Nephron progenitor cell (in vitro differentiated cells): Measurements from ENCODE around the gene OR52N4.
A peak's percentile ranks its signal among the peaks of the same experiment; 100 is the strongest.

Experiments
- DNase-seq: peaks from one replicate; pipeline ENCODE4 v3.0.0; 2021
- H3K27ac Mint-ChIP-seq: 2 replicates; pipeline ENCODE4 v1.8.0; 2021; ENCODE audit warnings: mild to moderate bottlenecking, moderate library complexity, mixed read lengths
- H3K27me3 Mint-ChIP-seq: 2 replicates; pipeline ENCODE4 v1.8.0; 2021; ENCODE audit warnings: mild to moderate bottlenecking, low read depth, mixed read lengths; ENCODE audit not compliant: poor library complexity
- H3K36me3 Mint-ChIP-seq: 2 replicates; pipeline ENCODE4 v1.8.0; 2021; ENCODE audit warnings: low read depth, mixed read lengths
- H3K4me1 Mint-ChIP-seq: 2 replicates; pipeline ENCODE4 v1.8.0; 2021; ENCODE audit warnings: mixed read lengths
- H3K4me3 Mint-ChIP-seq: 2 replicates; pipeline ENCODE4 v1.8.0; 2021; ENCODE audit warnings: mild to moderate bottlenecking, moderate library complexity, mixed read lengths
- H3K9me3 Mint-ChIP-seq: 2 replicates; pipeline ENCODE4 v1.8.0; 2021; ENCODE audit warnings: mild to moderate bottlenecking, moderate library complexity, mixed read lengths
- TF ChIP-seq, protein P1 (sequence below): fragments of 200-600 bp; sonication (generic); IDR thresholded peaks from 2 replicates; pipeline ENCODE4 v1.5.0; 2021; ENCODE audit warnings: antibody characterized with exemption

OR52N4 gene

DNA sequence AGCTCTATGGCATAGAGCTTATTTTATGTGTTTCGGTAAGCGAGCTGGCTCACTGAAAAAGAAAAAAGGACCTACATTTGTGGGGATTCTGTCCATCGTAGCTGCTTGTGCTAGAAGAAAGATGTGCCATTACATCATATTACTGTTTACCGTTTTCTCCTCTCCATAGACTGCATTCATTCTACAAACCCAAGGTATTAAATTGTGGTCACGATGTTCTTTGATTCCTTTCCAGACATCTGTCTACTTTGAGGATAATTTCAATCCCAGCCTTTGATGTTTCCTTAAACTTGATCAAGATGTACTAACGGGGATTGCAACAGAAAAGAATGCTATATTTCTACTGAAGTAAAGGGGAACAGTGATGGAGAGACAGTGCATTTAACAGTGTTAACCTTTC lies 42.5 kb downstream of the OR52N4 start:
- Mint-ChIP-seq H3K36me3 (no peaks in the 10 kb centered on the region), H3K4me3 (no peak overlapping the region), H3K9me3 (no peaks in the 10 kb centered on the region), H3K27me3 (peaks cover 4% of the 10 kb centered on the region), H3K27ac (no peak overlapping the region), H3K4me1 (no peaks in the 10 kb centered on the region)
- DNase-seq = no peak
- TF ChIP-seq, protein P1, sequence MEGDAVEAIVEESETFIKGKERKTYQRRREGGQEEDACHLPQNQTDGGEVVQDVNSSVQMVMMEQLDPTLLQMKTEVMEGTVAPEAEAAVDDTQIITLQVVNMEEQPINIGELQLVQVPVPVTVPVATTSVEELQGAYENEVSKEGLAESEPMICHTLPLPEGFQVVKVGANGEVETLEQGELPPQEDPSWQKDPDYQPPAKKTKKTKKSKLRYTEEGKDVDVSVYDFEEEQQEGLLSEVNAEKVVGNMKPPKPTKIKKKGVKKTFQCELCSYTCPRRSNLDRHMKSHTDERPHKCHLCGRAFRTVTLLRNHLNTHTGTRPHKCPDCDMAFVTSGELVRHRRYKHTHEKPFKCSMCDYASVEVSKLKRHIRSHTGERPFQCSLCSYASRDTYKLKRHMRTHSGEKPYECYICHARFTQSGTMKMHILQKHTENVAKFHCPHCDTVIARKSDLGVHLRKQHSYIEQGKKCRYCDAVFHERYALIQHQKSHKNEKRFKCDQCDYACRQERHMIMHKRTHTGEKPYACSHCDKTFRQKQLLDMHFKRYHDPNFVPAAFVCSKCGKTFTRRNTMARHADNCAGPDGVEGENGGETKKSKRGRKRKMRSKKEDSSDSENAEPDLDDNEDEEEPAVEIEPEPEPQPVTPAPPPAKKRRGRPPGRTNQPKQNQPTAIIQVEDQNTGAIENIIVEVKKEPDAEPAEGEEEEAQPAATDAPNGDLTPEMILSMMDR = no peak

- no peaks in the 10 kb centered on the region for H3K36me3 Mint-ChIP-seq
- DNase-seq = no peak
- peaks cover 16% of the 10 kb centered on the region for H3K9me3 Mint-ChIP-seq
- TF ChIP-seq, protein P1 = no peak
- peaks cover 9% of the 10 kb centered on the region for H3K27me3 Mint-ChIP-seq
- peaks cover 19% of the 10 kb centered on the region for H3K4me1 Mint-ChIP-seq
- no peak overlapping the region for H3K4me3 Mint-ChIP-seq
- H3K27ac Mint-ChIP-seq = peak overlapping the region; percentile 43
Measured at GRCh38 chr11:5803982-5804381, 49.9 kb downstream of the OR52N4 start.
